Measurements from ENCODE around the gene THSD4. TPM values are rescaled to one million over a fixed set of nuclear protein-coding genes. Genes with fewer than 3 reads are reported as not detected.

The THSD4 gene
- total RNA-seq, 2 experiments from 2014 or later: not detected

DNA sequence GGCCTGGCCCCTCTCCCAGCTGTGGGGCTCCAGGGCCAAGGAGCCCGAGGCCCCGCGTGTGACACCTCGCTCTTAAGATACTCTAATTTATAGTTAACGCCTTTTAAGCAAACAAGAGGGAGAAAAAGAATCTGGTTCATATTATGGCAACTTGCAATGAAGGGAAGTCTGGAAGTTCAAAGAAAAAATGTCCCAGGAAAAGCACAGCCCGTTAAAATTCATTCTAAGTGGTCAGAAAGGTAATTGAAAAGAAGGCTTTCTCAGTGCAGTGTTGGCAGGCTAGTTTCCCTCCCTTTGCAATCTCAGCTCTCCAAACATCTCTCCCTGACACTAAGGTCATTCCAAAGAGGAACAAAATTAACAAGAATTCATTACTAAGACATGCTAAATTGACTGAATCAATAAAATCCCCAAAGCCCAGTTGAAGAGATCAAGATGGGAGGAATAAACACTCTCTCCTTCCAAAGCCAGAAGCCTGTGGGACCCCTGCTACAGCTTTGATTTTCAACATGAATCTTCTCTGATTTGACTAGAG, 339.3 kb downstream of the THSD4 start:
- DNase-seq (ENCODE audit: low spot score): no peak
- Histone ChIP-seq H3K9me3 (ENCODE audit: low read length) (no peaks in the 10 kb centered on the region), H3K4me1 (ENCODE audit: insufficient read depth, low read length, poor library complexity, severe bottlenecking) (no peaks in the 10 kb centered on the region), H4K20me1 (ENCODE audit: insufficient read depth, low read length) (no peaks in the 10 kb centered on the region), H3K36me3 (ENCODE audit: insufficient read depth, low read length) (no peaks in the 10 kb centered on the region), H3K9me2 (ENCODE audit: insufficient read depth, low read length) (no peaks in the 10 kb centered on the region), H3K79me2 (ENCODE audit: insufficient read depth, low read depth, low read length) (no peaks in the 10 kb centered on the region), H3K4me2 (ENCODE audit: low read length) (no peak overlapping the region), H2AFZ (ENCODE audit: low read length) (no peak overlapping the region), H3K4me3 (ENCODE audit: low read depth, low read length, poor library complexity, severe bottlenecking) (no peak overlapping the region), H3K27ac (ENCODE audit: low read depth, low read length, poor library complexity, severe bottlenecking) (no peak overlapping the region)
- no TSS peak for BruUV-seq (replicated peaks)
- ChIA-PET CTCF (ENCODE audit: unreplicated experiment) (no interaction called here), POLR2A (no interaction called here)
- intact Hi-C loops (cut with micrococcal nuclease; ENCODE audit: unreplicated experiment): no loop called here
- TF ChIP-seq, protein P1, sequence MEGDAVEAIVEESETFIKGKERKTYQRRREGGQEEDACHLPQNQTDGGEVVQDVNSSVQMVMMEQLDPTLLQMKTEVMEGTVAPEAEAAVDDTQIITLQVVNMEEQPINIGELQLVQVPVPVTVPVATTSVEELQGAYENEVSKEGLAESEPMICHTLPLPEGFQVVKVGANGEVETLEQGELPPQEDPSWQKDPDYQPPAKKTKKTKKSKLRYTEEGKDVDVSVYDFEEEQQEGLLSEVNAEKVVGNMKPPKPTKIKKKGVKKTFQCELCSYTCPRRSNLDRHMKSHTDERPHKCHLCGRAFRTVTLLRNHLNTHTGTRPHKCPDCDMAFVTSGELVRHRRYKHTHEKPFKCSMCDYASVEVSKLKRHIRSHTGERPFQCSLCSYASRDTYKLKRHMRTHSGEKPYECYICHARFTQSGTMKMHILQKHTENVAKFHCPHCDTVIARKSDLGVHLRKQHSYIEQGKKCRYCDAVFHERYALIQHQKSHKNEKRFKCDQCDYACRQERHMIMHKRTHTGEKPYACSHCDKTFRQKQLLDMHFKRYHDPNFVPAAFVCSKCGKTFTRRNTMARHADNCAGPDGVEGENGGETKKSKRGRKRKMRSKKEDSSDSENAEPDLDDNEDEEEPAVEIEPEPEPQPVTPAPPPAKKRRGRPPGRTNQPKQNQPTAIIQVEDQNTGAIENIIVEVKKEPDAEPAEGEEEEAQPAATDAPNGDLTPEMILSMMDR (conservative IDR thresholded peaks at IDR 0.05; ENCODE audit: low read length): no peak
- no peak for TF ChIP-seq EZH2phosphoT487 (IDR thresholded peaks at IDR 0.05; ENCODE audit: borderline replicate concordance, low read depth, low read length)

DNA sequence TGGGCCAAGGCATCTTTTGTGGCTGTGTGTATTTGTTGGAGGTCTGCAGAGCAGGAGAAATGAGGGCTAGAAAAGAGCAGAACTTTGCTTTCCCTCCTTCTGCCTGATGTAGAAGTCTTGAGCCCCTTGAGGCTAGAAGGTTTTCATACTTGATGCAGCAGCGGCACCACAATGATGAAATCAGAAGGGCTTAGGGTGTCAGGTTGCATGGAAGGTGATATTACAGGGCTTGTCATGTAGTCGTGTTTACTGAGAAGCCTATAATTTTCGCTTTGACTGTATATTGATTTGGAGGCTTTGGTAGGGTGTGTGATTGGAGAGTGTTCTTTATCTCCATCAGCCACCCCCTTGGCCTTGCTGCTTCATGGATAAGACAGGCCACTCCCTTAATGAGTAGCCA, 339.8 kb downstream of the THSD4 start:
- ChIA-PET POLR2A (no interaction called here), CTCF (ENCODE audit: unreplicated experiment) (no interaction called here)
- no peaks in the 10 kb centered on the region for H4K20me1 ChIP-seq (ENCODE audit: insufficient read depth, low read length)
- no peak overlapping the region for H2AFZ ChIP-seq (ENCODE audit: low read length)
- no peaks in the 10 kb centered on the region for H3K4me1 ChIP-seq (ENCODE audit: insufficient read depth, low read length, poor library complexity, severe bottlenecking)
- H3K4me3 ChIP-seq (ENCODE audit: low read depth, low read length, poor library complexity, severe bottlenecking): no peak overlapping the region
- no peaks in the 10 kb centered on the region for H3K36me3 ChIP-seq (ENCODE audit: insufficient read depth, low read length)
- intact Hi-C loops (cut with micrococcal nuclease; ENCODE audit: unreplicated experiment): no loop called here
- H3K79me2 ChIP-seq (ENCODE audit: insufficient read depth, low read depth, low read length): no peaks in the 10 kb centered on the region
- DNase-seq (ENCODE audit: low spot score): no peak
- H3K4me2 ChIP-seq (ENCODE audit: low read length): no peak overlapping the region
- TF ChIP-seq, protein P1 (conservative IDR thresholded peaks at IDR 0.05; ENCODE audit: low read length): no peak
- TF ChIP-seq EZH2phosphoT487 (IDR thresholded peaks at IDR 0.05; ENCODE audit: borderline replicate concordance, low read depth, low read length): no peak
- no peaks in the 10 kb centered on the region for H3K9me2 ChIP-seq (ENCODE audit: insufficient read depth, low read length)
- no peaks in the 10 kb centered on the region for H3K9me3 ChIP-seq (ENCODE audit: low read length)
- BruUV-seq (replicated peaks): no TSS peak
- H3K27ac ChIP-seq (ENCODE audit: low read depth, low read length, poor library complexity, severe bottlenecking): no peak overlapping the region

DNA sequence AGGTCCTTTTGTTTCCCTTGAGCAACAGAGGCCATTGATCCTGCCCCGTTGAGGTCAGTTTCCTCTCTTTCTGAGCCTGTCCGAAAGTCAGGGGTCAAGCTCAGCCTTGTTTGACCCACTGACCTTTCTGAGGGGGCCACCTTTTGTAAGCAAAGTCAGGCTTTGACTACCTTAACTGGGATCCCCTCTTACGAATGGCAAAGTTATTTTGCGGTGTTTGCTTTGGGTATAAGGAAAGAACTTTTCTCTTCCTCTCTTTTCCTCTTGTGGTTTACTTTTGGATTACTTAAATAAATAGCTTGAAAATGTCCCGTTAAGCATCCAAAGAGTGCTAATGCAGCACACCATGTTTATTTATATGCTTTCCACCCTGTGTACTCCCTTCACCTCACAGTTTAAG, 340.6 kb downstream of the THSD4 start:
- no peak for DNase-seq (ENCODE audit: low spot score)
- Histone ChIP-seq H3K27ac (ENCODE audit: low read depth, low read length, poor library complexity, severe bottlenecking) (no peak overlapping the region), H4K20me1 (ENCODE audit: insufficient read depth, low read length) (no peaks in the 10 kb centered on the region), H3K79me2 (ENCODE audit: insufficient read depth, low read depth, low read length) (no peaks in the 10 kb centered on the region), H3K9me2 (ENCODE audit: insufficient read depth, low read length) (no peaks in the 10 kb centered on the region), H3K4me2 (ENCODE audit: low read length) (no peak overlapping the region), H3K4me3 (ENCODE audit: low read depth, low read length, poor library complexity, severe bottlenecking) (no peak overlapping the region), H3K4me1 (ENCODE audit: insufficient read depth, low read length, poor library complexity, severe bottlenecking) (no peaks in the 10 kb centered on the region), H3K9me3 (ENCODE audit: low read length) (no peaks in the 10 kb centered on the region), H3K36me3 (ENCODE audit: insufficient read depth, low read length) (no peaks in the 10 kb centered on the region), H2AFZ (ENCODE audit: low read length) (no peak overlapping the region)
- no TSS peak for BruUV-seq (replicated peaks)
- TF ChIP-seq, protein P1 (conservative IDR thresholded peaks at IDR 0.05; ENCODE audit: low read length): no peak
- no peak for TF ChIP-seq EZH2phosphoT487 (IDR thresholded peaks at IDR 0.05; ENCODE audit: borderline replicate concordance, low read depth, low read length)
- ChIA-PET POLR2A (no interaction called here), CTCF (ENCODE audit: unreplicated experiment) (no interaction called here)
- intact Hi-C loops (cut with micrococcal nuclease; ENCODE audit: unreplicated experiment): no loop called here
